Coronary artery (tissue), 2 donors: ENCODE measurements around the gene ITGB2.

Source experiments
- DNase-seq: peaks from one replicate; pipeline ENCODE4 v3.0.0-alpha.2; 2017; ENCODE audit warnings: low spot score
- H3K27ac ChIP-seq, 2 donors: fragments of 200-600 bp; sonication (generic); one replicate each; pipeline ENCODE4 v1.5.1; 2016 to 2019
- H3K4me3 ChIP-seq: fragments of 200-600 bp; sonication (generic); 2 replicates; pipeline ENCODE4 v1.5.1; 2016; ENCODE audit warnings: mild to moderate bottlenecking, moderate library complexity
- TF ChIP-seq, protein P1 (sequence below): fragments of 200-600 bp; sonication (generic); IDR thresholded peaks from one replicate; pipeline ENCODE4 v1.5.1; 2019; ENCODE audit warnings: antibody characterized with exemption

The ITGB2 gene

DNA sequence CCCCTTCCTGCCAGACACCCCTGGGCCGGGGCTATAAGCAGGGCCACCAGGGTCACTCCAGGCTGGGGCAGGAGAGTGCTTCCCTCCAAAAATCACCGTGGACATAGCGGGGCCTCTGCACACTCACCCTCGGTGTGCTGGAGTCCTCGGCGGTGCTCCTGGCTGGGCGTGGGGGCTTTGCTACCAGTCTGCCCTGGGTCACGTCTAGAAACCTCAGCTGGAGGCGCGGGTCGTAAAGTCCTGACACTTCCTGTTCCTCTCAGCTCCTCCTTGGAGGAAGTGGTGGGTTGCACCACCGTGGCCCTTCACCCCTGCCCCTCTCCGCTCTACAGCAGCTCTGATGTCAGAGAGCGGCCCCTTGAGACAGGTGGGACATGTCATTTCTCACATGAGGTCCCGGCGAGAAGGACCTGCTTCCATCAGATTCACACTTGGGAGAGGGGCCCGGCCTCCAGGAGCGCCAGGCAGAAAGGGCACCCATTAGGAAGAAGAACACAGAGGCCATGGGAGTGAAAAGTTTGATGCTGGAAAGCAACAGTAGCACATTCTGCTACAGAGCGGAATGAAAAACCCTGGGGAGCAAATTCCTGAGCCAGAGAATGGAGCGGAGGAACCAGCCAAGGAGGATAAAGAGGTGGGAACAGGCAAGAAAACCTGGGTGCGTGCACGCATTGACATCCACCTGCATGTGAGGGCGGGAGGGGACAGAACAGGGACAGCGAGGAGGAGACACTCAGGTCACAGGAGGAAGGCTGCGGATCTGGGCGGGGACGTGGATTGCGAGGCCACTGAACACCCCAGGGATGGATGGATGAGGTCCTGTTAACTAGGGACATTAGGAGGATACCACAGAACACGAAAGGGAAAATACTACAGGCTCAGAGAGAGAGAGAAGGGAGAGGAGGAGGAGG is at the start of gene ITGB2:
Gene ITGB2, minus strand, starts transcription at position 206 of the 911 bp plus-strand sequence. CDS start 10,117 bp downstream, outside the sequence.
- DNase-seq, result no peak
- H3K27ac ChIP-seq, result peak within 1 kb of the TSS in 1 of 2 donors; percentile 56
- TF ChIP-seq, protein P1, sequence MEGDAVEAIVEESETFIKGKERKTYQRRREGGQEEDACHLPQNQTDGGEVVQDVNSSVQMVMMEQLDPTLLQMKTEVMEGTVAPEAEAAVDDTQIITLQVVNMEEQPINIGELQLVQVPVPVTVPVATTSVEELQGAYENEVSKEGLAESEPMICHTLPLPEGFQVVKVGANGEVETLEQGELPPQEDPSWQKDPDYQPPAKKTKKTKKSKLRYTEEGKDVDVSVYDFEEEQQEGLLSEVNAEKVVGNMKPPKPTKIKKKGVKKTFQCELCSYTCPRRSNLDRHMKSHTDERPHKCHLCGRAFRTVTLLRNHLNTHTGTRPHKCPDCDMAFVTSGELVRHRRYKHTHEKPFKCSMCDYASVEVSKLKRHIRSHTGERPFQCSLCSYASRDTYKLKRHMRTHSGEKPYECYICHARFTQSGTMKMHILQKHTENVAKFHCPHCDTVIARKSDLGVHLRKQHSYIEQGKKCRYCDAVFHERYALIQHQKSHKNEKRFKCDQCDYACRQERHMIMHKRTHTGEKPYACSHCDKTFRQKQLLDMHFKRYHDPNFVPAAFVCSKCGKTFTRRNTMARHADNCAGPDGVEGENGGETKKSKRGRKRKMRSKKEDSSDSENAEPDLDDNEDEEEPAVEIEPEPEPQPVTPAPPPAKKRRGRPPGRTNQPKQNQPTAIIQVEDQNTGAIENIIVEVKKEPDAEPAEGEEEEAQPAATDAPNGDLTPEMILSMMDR, result no peak
- peak within 1 kb of the TSS; percentile 62 for H3K4me3 ChIP-seq

DNA sequence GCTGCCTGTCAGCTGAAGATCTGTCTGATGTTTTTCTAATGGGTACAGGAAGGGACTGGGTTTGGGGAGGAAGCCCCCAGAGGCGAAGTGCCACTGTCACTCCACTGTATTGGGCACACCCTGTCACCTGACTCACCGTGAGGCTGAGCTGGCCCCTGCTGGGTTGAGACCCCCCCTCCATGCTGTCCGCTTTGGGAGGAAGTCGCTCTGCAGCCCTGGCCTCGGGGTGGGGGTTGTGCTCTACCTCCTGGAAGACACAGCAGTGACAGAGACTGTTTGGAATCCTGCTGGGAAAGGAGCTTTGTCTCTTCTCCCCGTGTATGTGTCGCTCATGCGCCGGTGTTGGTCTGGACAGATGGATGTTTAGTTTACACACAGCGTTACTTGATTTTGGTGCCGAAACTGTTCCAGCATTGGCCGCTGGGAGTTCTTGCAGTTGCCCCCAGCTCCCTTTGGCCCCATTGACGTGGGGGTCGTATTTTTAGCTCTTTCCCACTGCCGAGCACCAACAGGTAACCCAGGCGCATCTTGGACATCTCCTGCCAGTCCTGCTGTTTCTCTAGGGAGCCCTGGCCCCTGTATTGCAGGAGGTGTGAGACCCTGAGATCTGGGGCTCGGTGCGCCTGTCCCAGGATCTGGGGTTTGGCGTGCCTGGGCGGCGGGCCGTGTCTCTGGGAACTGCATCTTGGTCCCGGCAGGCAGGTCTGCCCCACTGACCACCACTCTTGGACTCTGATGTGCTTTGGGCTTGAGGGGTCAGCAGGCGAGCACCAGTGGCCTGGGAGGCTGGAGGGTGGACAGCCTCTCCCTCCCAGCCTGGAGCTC is 49.4 kb upstream of the ITGB2 start:
- H3K4me3 ChIP-seq, result no peak overlapping the region
- TF ChIP-seq, protein P1, result no peak
- no peak for DNase-seq
- peak overlapping the region; percentile 63 to 90 for H3K27ac ChIP-seq

DNA sequence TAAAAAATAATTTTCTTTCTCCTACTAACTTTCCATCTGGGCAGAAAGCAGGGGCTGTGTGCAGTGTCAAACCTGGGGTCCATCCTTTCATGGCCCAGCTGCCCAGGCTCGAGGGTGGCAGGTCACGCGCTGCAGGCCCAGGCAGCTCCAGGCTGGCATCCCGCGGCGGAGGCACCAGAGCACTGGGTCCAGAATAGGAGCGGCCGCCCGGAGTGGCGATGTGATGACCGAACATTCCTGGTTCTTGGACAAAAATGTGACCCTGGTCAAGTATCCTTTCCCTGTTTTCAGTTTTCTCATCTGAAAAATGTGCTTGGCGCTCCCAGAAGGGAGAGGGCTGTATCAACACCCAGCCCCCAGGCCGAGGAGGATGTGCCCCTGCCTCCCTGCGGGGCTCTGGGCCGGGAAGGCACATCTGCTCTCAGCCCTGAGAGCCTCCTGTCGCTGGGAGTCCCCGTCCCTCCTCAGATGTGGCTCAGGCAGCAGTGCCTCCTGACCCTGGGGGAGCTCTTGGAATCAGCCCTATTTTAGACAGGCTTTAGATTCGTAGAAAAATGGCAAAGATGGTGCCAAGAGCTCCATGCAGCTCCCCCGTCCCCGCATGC is 48.5 kb upstream of the ITGB2 start:
- Histone ChIP-seq H3K27ac (peak overlapping the region; percentile 63 to 90), H3K4me3 (no peak overlapping the region)
- no peak for DNase-seq
- TF ChIP-seq, protein P1, result no peak

DNA sequence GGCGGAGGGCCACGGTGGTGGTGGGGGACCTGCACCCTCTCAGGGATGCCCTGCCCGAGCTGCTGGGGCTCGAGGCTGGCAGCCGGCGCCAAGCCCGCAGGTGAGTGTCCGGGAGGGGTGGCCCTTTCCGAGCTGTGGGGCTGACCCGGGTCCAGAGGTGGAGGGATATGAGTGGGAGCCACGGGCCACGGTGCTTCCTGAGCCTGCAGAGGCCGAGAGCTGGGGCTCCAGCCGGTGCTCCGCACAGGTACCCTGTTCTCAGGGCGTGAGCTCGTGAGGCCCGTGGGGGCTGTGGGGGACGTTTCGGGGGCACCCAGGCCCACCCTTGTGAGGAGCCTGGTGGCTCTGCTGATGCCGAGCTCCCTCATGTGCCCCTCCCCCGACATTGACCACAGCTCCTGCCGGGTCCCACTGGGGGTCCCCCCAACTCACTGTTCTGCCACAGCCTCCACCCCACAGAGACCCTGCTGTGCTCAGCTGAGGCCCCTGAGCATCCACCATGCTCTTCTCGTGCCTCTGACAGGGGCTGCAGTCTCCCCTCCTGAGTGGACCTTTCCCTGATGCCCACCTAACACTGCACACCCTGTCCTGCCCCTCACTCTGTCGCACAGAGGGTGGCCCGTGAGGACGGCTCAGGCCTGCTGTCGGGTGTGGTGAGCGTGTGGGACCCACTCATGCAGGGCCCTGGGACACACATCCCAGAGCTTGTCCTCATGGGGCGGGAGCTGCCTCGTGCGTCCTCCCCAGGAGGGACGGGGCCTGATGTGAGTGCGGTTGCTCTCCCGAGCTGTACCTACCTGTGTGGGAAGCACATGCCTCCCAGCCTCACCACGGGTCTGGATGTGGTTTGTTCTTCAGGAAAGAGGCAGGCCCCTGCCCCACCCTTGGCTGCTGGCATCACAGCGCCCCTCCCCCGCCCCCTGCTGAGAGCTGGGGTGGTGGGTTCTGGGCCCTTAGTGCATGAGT is 46.7 kb upstream of the ITGB2 start:
- peak overlapping the region; percentile 53 to 90 for H3K27ac ChIP-seq
- no peak for DNase-seq
- peak overlapping the region; percentile 57 for H3K4me3 ChIP-seq
- TF ChIP-seq, protein P1, result no peak

DNA sequence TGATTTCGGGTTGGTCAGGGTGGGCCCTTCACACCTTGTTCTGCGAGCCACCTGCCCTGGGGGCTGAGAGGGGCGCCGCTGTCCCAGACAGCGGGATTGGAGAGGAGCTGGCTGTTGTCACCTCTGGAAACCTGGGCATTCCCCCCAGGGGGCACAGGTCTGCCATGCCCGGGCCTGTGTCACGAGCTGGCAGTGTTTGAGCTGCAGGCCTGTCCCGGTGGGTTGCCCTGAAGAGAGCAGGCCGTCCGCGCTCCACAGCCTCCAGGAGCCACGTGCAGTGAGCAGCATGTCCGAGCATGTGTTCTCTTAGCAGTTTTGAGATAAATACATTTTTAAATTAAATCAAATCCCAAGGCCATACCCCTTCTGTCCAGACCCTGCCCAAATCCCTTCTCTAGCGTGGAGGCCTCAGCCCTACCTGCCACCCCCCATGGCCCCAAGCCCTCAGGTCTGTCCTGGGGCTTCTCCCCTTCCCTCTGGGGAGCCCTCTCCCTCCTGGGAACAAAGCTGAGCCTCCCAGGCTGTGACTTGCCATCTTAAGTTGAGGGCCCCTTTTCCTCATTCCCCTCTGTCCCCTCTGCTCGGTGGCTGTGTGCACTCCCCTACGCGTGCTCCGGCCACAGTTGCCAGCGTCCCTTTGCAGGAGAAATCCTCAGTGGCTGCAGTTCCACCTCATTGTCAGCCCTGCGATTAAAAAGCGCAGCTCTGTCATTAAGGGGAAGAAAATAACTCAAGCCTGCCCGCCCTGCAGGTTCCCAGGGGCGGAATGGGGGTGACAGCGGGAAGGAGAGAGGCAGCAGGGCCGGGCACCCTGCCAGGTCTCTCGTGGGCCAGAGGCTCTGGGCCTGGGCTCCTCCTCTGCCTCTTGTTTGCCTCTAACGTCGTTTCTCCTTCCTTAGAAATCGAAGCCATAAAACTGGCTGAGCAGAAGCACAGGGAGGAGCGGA is 45.7 kb upstream of the ITGB2 start:
- TF ChIP-seq, protein P1, result no peak
- DNase-seq, result no peak
- Histone ChIP-seq H3K4me3 (peak overlapping the region; percentile 57), H3K27ac (peak overlapping the region; percentile 53 to 90)
